Activated CD8-positive, alpha-beta T cell treated with anti-CD3 and anti-CD28 coated beads, Interleukin-2, amount 10 ng/mL, durations not matched to agents 7 days and 5 days (primary cell): ENCODE results near the gene MICU2. TPM values are rescaled to one million over a fixed set of nuclear protein-coding genes. Genes with fewer than 3 reads are reported as not detected.

Experiments used
- ATAC-seq: fragments of 150-1000 bp; cut with Tn5 transposase; one replicate; pipeline ENCODE4 v1.10.0; 2021; ENCODE audit warnings: moderate library complexity
- CTCF ChIA-PET: fragments of 350-600 bp; sonication (Branson Sonifier 250); formaldehyde crosslinking; loops from one replicate; lab custom pipeline; 2021; ENCODE audit warnings: antibody characterized with exemption; lab: Charles Lee
- POLR2A ChIA-PET: fragments of 350-600 bp; sonication (Branson Sonifier 250); formaldehyde crosslinking; loops from one replicate; lab custom pipeline; 2021; ENCODE audit warnings: antibody characterized with exemption; lab: Charles Lee
- DNase-seq: peaks from one replicate; pipeline ENCODE4 v3.0.0-alpha.2; 2020
- H3K27ac Mint-ChIP-seq: one replicate; pipeline ENCODE4 v1.8.0; 2021; ENCODE audit warnings: mild to moderate bottlenecking, mixed read lengths
- H3K27me3 Mint-ChIP-seq: one replicate; pipeline ENCODE4 v1.8.0; 2021; ENCODE audit warnings: low read depth, mixed read lengths
- H3K36me3 Mint-ChIP-seq: one replicate; pipeline ENCODE4 v1.8.0; 2021; ENCODE audit warnings: low read depth, mixed read lengths
- H3K4me1 Mint-ChIP-seq: one replicate; pipeline ENCODE4 v1.8.0; 2021; ENCODE audit warnings: low read depth, mixed read lengths
- H3K4me3 Mint-ChIP-seq: one replicate; pipeline ENCODE4 v1.8.0; 2021; ENCODE audit warnings: mild to moderate bottlenecking, mixed read lengths
- H3K9me3 Mint-ChIP-seq: one replicate; pipeline ENCODE4 v1.8.0; 2022; ENCODE audit warnings: mixed read lengths; ENCODE audit not compliant: insufficient read depth
- total RNA-seq, 2 experiments: library from RNA; stranded (reverse); gene quantifications; one replicate each; pipeline ENCODE4 v1.2.3, GENCODE V29; 2021

The MICU2 gene
- 10 to 100 TPM; 33.1 to 35.3 TPM for total RNA-seq

- Mint-ChIP-seq H3K27ac (peak within 1 kb of the TSS; percentile 86), H3K36me3 (peaks cover 26% of the 10 kb centered on the region)
These were observed at the start of gene MICU2 for GRCh38 chr13:21603531-21604448. Gene MICU2, minus strand, starts transcription at chr13:21604170. Its CDS starts 22 bp downstream, at chr13:21604148.

GRCh38 chr13:21641629-21642028 is 37.7 kb upstream of the MICU2 start:
- ATAC-seq (no peak), DNase-seq (no peak)
- no peak overlapping the region for H3K4me3 Mint-ChIP-seq
- peaks cover 4% of the 10 kb centered on the region for H3K27me3 Mint-ChIP-seq
- no peaks in the 10 kb centered on the region for H3K4me1 Mint-ChIP-seq
- H3K9me3 Mint-ChIP-seq = no peaks in the 10 kb centered on the region
- ChIA-PET CTCF (interaction anchor here (1.1 kb wide), 1 partner anchor 1379 kb away, joined by 3 read pairs; no protein-coding TSS in a partner anchor), POLR2A (no interaction called here)
- H3K36me3 Mint-ChIP-seq = no peaks in the 10 kb centered on the region
- no peak overlapping the region for H3K27ac Mint-ChIP-seq

More at GRCh38 chr13:21603531-21604448, at the start of gene MICU2:
- ChIA-PET CTCF (interaction anchor here (0.9 to 1.7 kb wide), 9 partner anchors 11 to 126 kb away, joined by 3 to 5 read pairs (median 4); no protein-coding TSS in a partner anchor), POLR2A (interaction anchor here (0.6 to 2.1 kb wide), 28 partner anchors 9 to 1740 kb away, joined by 3 to 27 read pairs (median 4); partner anchors contain the start of genes FGF9, MRPL57, SKA3 and ZDHHC20)
- DNase-seq (peak; percentile 95), ATAC-seq (peak; percentile 98)
- H3K9me3 Mint-ChIP-seq = peaks cover 4% of the 10 kb centered on the region
- peaks cover 9% of the 10 kb centered on the region for H3K27me3 Mint-ChIP-seq
- H3K4me1 Mint-ChIP-seq = peaks cover 30% of the 10 kb centered on the region
- peak within 1 kb of the TSS; percentile 86 for H3K4me3 Mint-ChIP-seq

- H3K9me3 Mint-ChIP-seq = no peaks in the 10 kb centered on the region
- ChIA-PET POLR2A (no interaction called here), CTCF (interaction anchor here (2.4 kb wide), 1 partner anchor 13 kb away, joined by 8 read pairs; no protein-coding TSS in a partner anchor)
- no peak overlapping the region for H3K4me3 Mint-ChIP-seq
- no peak for ATAC-seq
- no peak for DNase-seq
- H3K27me3 Mint-ChIP-seq = peaks cover 4% of the 10 kb centered on the region
- H3K4me1 Mint-ChIP-seq = no peaks in the 10 kb centered on the region
- no peak overlapping the region for H3K27ac Mint-ChIP-seq
- H3K36me3 Mint-ChIP-seq = no peaks in the 10 kb centered on the region
These were observed 35.6 kb upstream of the MICU2 start for GRCh38 chr13:21639561-21639960.

- H3K36me3 Mint-ChIP-seq = no peaks in the 10 kb centered on the region
- POLR2A ChIA-PET = interaction anchor here (1.4 kb wide), 1 partner anchor 32 kb away, joined by 3 read pairs; the partner anchor contains the start of gene FGF9
- no peak for ATAC-seq
- CTCF ChIA-PET = interaction anchor here (0.6 to 3.6 kb wide), 25 partner anchors 12 to 1382 kb away, joined by 3 to 15 read pairs (median 4); partner anchors contain the start of genes FGF9 and MICU2
- DNase-seq = peak; percentile 47
- no peak overlapping the region for H3K4me3 Mint-ChIP-seq
- no peaks in the 10 kb centered on the region for H3K9me3 Mint-ChIP-seq
- no peaks in the 10 kb centered on the region for H3K4me1 Mint-ChIP-seq
- peaks cover 4% of the 10 kb centered on the region for H3K27me3 Mint-ChIP-seq
- no peak overlapping the region for H3K27ac Mint-ChIP-seq
These were observed 34.6 kb upstream of the MICU2 start for GRCh38 chr13:21638319-21639282.

- Mint-ChIP-seq H3K27me3 (peaks cover 4% of the 10 kb centered on the region), H3K4me3 (no peak overlapping the region), H3K36me3 (no peaks in the 10 kb centered on the region), H3K4me1 (no peaks in the 10 kb centered on the region), H3K27ac (no peak overlapping the region), H3K9me3 (no peaks in the 10 kb centered on the region)
- CTCF ChIA-PET = interaction anchor here (0.7 to 3.6 kb wide), 12 partner anchors 11 to 1159 kb away, joined by 3 to 15 read pairs (median 4); partner anchors contain the start of gene MICU2
- POLR2A ChIA-PET = interaction anchor here (1.4 kb wide), 1 partner anchor 33 kb away, joined by 3 read pairs; the partner anchor contains the start of gene FGF9
- DNase-seq (no peak), ATAC-seq (peak; percentile 39)
These were observed 33.3 kb upstream of the MICU2 start for GRCh38 chr13:21637296-21637695.

- POLR2A ChIA-PET = no interaction called here
- H3K4me1 Mint-ChIP-seq = no peaks in the 10 kb centered on the region
These were observed 32.7 kb upstream of the MICU2 start for GRCh38 chr13:21636656-21637055.

GRCh38 chr13:21632196-21632595 is 28.2 kb upstream of the MICU2 start:
- no peak for DNase-seq
- Mint-ChIP-seq H3K4me3 (no peak overlapping the region), H3K4me1 (no peaks in the 10 kb centered on the region), H3K27ac (no peak overlapping the region), H3K36me3 (no peaks in the 10 kb centered on the region), H3K9me3 (no peaks in the 10 kb centered on the region), H3K27me3 (peaks cover 5% of the 10 kb centered on the region)
- ChIA-PET POLR2A (no interaction called here), CTCF (no interaction called here)
- no peak for ATAC-seq

More at GRCh38 chr13:21636656-21637055, 32.7 kb upstream of the MICU2 start:
- no peak for ATAC-seq
- no peaks in the 10 kb centered on the region for H3K9me3 Mint-ChIP-seq
- no peak overlapping the region for H3K27ac Mint-ChIP-seq
- CTCF ChIA-PET = interaction anchor here (1.0 to 3.6 kb wide), 5 partner anchors 22 to 642 kb away, joined by 3 to 15 read pairs (median 3); no protein-coding TSS in a partner anchor
- peaks cover 4% of the 10 kb centered on the region for H3K27me3 Mint-ChIP-seq
- no peak overlapping the region for H3K4me3 Mint-ChIP-seq
- H3K36me3 Mint-ChIP-seq = no peaks in the 10 kb centered on the region
- no peak for DNase-seq

- POLR2A ChIA-PET = no interaction called here
- Mint-ChIP-seq H3K27ac (no peak overlapping the region), H3K9me3 (no peaks in the 10 kb centered on the region), H3K4me3 (no peak overlapping the region), H3K4me1 (no peaks in the 10 kb centered on the region), H3K27me3 (peaks cover 15% of the 10 kb centered on the region), H3K36me3 (no peaks in the 10 kb centered on the region)
- ATAC-seq = no peak
- CTCF ChIA-PET = interaction anchor here (2.0 kb wide), 1 partner anchor 13 kb away, joined by 8 read pairs; no protein-coding TSS in a partner anchor
- no peak for DNase-seq
These were observed 21.4 kb upstream of the MICU2 start for GRCh38 chr13:21625366-21625765.

GRCh38 chr13:21620861-21621260 is 16.9 kb upstream of the MICU2 start:
- ATAC-seq (no peak), DNase-seq (no peak)
- Mint-ChIP-seq H3K36me3 (no peaks in the 10 kb centered on the region), H3K9me3 (no peaks in the 10 kb centered on the region), H3K27me3 (peaks cover 30% of the 10 kb centered on the region), H3K4me1 (no peaks in the 10 kb centered on the region), H3K27ac (no peak overlapping the region), H3K4me3 (no peak overlapping the region)
- ChIA-PET CTCF (no interaction called here), POLR2A (no interaction called here)

GRCh38 chr13:21619633-21620220 is 15.8 kb upstream of the MICU2 start:
- Mint-ChIP-seq H3K36me3 (no peaks in the 10 kb centered on the region), H3K9me3 (no peaks in the 10 kb centered on the region), H3K4me1 (no peaks in the 10 kb centered on the region), H3K4me3 (no peak overlapping the region), H3K27me3 (peaks cover 33% of the 10 kb centered on the region), H3K27ac (no peak overlapping the region)
- POLR2A ChIA-PET = no interaction called here
- ATAC-seq = no peak
- no peak for DNase-seq
- CTCF ChIA-PET = no interaction called here
